GM12875 (cell line): Measurements from ENCODE around the gene TGFBR3.

Experiments used
- H3K4me3 ChIP-seq: one replicate; pipeline ENCODE4 v1.5.1; 2011; ENCODE audit warnings: low read depth, low read length, control low read depth
- CTCF ChIP-seq: IDR thresholded peaks from 2 replicates; pipeline ENCODE4 v1.5.1; 2011; ENCODE audit warnings: low read depth, mild to moderate bottlenecking, control low read depth, inconsistent platforms, low read length, moderate library complexity, borderline replicate concordance; ENCODE audit not compliant: insufficient read depth

The TGFBR3 gene

GRCh38 chr1:91916811-91917460, 31.0 kb upstream of the TGFBR3 start:
- no peak for TF ChIP-seq CTCF
- no peak overlapping the region for H3K4me3 ChIP-seq

DNA sequence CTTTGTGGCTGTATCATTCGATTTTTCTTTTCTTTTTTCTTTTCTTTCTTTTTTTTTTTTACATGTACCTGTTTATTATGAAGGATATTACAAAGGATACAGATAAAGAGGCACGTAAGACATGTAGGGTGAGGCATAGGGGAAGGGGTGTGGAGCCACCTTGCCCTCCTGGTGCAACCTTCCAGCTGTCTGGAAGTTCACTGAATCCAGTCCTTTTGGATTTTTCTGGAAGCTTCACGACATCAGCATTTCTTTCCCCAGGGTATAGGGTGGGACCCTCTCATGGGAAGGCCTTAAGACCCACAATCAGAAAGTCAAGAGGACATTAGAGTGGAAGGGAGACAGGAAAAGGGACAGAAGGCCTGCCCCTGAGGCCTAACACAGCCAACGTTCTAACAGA, 30.1 kb upstream of the TGFBR3 start:
- no peak for TF ChIP-seq CTCF
- no peak overlapping the region for H3K4me3 ChIP-seq

- no peak overlapping the region for H3K4me3 ChIP-seq
- TF ChIP-seq CTCF = no peak
These were observed 27.1 kb upstream of the TGFBR3 start for GRCh38 chr1:91913018-91913417.

- no peak overlapping the region for H3K4me3 ChIP-seq
- TF ChIP-seq CTCF = no peak
These were observed 26.3 kb upstream of the TGFBR3 start for GRCh38 chr1:91912266-91912665.

DNA sequence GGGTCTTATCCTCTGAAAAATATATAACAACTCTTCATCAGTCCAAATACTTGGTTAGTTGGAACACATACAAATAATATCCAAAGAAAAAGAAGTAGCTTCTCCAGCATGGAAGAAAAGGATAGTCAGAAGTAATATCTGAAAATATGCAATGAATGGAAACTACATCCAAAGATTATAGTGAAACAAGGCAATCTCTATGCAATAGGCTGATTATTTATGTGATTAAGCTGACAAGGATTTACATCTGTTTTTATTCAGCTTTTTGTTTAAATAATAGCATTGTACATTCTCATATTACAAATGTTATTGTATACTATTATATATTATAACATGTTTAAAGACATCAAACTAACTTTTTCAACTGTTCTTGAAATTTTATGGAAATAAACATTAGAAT, 15.3 kb upstream of the TGFBR3 start:
- no peak overlapping the region for H3K4me3 ChIP-seq
- TF ChIP-seq CTCF = no peak

GRCh38 chr1:91900562-91900961, 14.6 kb upstream of the TGFBR3 start:
- no peak overlapping the region for H3K4me3 ChIP-seq
- TF ChIP-seq CTCF = no peak

GRCh38 chr1:91897016-91897415, 11.1 kb upstream of the TGFBR3 start:
- TF ChIP-seq CTCF = no peak

More at GRCh38 chr1:91897016-91897415, 11.1 kb upstream of the TGFBR3 start:
- no peak overlapping the region for H3K4me3 ChIP-seq
